H1 (cell line): ENCODE measurements around the gene LYRM4.

ENCODE experiments used
- CREB1 ChIP-seq: IDR thresholded peaks from 2 replicates; pipeline ENCODE4 v1.6.1; 2012; ENCODE audit warnings: inconsistent platforms
- FOSL1 ChIP-seq: IDR thresholded peaks from 2 replicates; pipeline ENCODE4 v1.6.1; 2011; ENCODE audit warnings: mild to moderate bottlenecking, low read depth, low read length, moderate library complexity; ENCODE audit not compliant: insufficient read depth
- PHF8 ChIP-seq: fragments of 200-600 bp; sonication (generic); conservative IDR thresholded peaks from 2 replicates; pipeline ENCODE4 v1.7.1; 2012; ENCODE audit warnings: low read depth, mild to moderate bottlenecking, inconsistent platforms, low read length, moderate library complexity
- POLR2A ChIP-seq, 2 experiments: IDR thresholded peaks; 1 replicate in 1 of 2; 2 replicates in 1 of 2; pipeline ENCODE4 v1.6.1; 2011; ENCODE audit warnings: low read depth in 2 of 2, low read length in 2 of 2, mild to moderate bottlenecking in 2 of 2; ENCODE audit errors: control extremely low read depth in 1 of 2
- TF ChIP-seq, protein P1 (sequence below), 3 experiments: IDR thresholded peaks; 1 replicate in 2 of 3; 2 replicates in 1 of 3; pipeline versions ENCODE4 v1.5.1 to v1.6.1; 2011; ENCODE audit warnings: low read length in 3 of 3, mild to moderate bottlenecking in 3 of 3, inconsistent platforms in 2 of 3, low read depth in 1 of 3, moderate library complexity in 1 of 3; ENCODE audit not compliant: insufficient read depth in 1 of 3; ENCODE audit errors: control extremely low read depth in 1 of 3
- TF ChIP-seq, protein P2 (sequence below): IDR thresholded peaks from 2 replicates; pipeline ENCODE4 v1.6.1; 2012; ENCODE audit warnings: low read length, inconsistent platforms
- TF ChIP-seq, protein P3 (sequence below): IDR thresholded peaks from 2 replicates; pipeline ENCODE4 v1.6.1; 2011; ENCODE audit warnings: low read length, improper control_type of control experiment

DNA sequence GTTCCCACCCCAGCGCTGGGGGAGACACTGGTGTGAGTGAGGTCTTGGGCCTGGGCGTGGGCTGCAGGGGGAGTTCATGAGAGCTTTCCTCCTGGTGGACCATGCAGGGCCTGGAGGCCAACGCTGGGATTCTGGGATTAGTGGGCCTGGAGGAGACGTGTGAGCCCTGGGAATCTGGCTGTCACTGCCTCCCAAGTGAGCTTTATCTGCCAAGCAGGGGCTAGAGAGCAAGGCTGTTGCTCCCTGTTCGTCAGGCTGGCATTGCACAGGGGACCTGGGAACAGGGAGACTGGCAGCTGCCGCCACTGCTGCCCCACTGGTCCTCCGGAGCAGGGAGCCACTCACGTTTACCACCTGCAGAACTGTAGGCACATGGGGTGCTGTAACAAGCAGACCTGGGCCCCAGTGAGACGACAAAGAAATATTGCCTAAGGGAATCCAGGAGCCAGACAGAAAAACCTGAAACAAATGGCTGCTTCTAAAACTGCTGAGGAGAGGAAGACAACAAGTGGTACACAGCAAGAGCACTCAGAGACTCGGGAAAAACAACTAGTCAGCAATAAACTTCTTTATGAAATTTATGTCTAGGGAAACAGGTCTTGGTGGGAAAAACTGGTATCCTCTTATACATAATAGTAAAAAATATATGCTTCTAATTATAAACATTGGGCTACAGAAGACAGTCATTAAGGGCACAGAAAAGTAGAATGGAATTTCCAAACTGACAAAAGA lies 130.4 kb downstream of the LYRM4 start:
- TF ChIP-seq PHF8, result no peak
- TF ChIP-seq, protein P1, sequence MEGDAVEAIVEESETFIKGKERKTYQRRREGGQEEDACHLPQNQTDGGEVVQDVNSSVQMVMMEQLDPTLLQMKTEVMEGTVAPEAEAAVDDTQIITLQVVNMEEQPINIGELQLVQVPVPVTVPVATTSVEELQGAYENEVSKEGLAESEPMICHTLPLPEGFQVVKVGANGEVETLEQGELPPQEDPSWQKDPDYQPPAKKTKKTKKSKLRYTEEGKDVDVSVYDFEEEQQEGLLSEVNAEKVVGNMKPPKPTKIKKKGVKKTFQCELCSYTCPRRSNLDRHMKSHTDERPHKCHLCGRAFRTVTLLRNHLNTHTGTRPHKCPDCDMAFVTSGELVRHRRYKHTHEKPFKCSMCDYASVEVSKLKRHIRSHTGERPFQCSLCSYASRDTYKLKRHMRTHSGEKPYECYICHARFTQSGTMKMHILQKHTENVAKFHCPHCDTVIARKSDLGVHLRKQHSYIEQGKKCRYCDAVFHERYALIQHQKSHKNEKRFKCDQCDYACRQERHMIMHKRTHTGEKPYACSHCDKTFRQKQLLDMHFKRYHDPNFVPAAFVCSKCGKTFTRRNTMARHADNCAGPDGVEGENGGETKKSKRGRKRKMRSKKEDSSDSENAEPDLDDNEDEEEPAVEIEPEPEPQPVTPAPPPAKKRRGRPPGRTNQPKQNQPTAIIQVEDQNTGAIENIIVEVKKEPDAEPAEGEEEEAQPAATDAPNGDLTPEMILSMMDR (IDR thresholded peaks at IDR 0.05; ENCODE audit: control extremely low read depth in 1 of 3, insufficient read depth in 1 of 3, low read depth in 1 of 3, low read length in 3 of 3), result no peak
- TF ChIP-seq POLR2A (IDR thresholded peaks at IDR 0.05; ENCODE audit: control extremely low read depth in 1 of 2, low read depth in 2 of 2, low read length in 2 of 2), result no peak
- TF ChIP-seq, protein P2, sequence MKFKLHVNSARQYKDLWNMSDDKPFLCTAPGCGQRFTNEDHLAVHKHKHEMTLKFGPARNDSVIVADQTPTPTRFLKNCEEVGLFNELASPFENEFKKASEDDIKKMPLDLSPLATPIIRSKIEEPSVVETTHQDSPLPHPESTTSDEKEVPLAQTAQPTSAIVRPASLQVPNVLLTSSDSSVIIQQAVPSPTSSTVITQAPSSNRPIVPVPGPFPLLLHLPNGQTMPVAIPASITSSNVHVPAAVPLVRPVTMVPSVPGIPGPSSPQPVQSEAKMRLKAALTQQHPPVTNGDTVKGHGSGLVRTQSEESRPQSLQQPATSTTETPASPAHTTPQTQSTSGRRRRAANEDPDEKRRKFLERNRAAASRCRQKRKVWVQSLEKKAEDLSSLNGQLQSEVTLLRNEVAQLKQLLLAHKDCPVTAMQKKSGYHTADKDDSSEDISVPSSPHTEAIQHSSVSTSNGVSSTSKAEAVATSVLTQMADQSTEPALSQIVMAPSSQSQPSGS, result no peak
- TF ChIP-seq CREB1, result no peak
- no peak for TF ChIP-seq FOSL1
- TF ChIP-seq, protein P3, sequence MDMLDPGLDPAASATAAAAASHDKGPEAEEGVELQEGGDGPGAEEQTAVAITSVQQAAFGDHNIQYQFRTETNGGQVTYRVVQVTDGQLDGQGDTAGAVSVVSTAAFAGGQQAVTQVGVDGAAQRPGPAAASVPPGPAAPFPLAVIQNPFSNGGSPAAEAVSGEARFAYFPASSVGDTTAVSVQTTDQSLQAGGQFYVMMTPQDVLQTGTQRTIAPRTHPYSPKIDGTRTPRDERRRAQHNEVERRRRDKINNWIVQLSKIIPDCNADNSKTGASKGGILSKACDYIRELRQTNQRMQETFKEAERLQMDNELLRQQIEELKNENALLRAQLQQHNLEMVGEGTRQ, result no peak
